Gastrocnemius medialis (tissue), 4 donors: ENCODE data around the gene CHTF18. TPM values are rescaled to one million over a fixed set of nuclear protein-coding genes. Genes with fewer than 3 reads are reported as not detected.
"Not testable (repeated sequence)": the region's sequence is repeated elsewhere in the genome, so short reads cannot be mapped to it uniquely, and the experiment has no call there.

Experiments used
- ATAC-seq, 2 donors: fragments of 150-250 bp; one replicate each; pipeline ENCODE4 v1.9.1; 2016
- DNase-seq, 2 donors: peaks; one replicate each; pipeline ENCODE4 v3.0.0-alpha.2; 2019
- H3K27ac ChIP-seq, 4 donors: fragments of 200-600 bp; sonication (generic); 1 replicate in 1 of 4; 2 replicates in 3 of 4; pipeline ENCODE4 v1.5.1; 2016 to 2018; ENCODE audit warnings: mild to moderate bottlenecking in 2 of 4, moderate library complexity in 1 of 4
- H3K27me3 ChIP-seq, 3 donors: fragments of 200-600 bp; sonication (generic) in 2 of 3; 1 replicate in 1 of 3; 2 replicates in 2 of 3; pipeline versions ENCODE4 v1.5.1 to v1.6.0; 2016 to 2019; ENCODE audit warnings: mild to moderate bottlenecking in 1 of 3, moderate library complexity in 1 of 3
- H3K36me3 ChIP-seq, 2 donors: fragments of 200-600 bp; sonication (generic) in 1 of 2; one replicate each; pipeline ENCODE4 v1.5.1; 2017 to 2018
- H3K4me1 ChIP-seq, 2 donors: fragments of 200-600 bp; sonication (generic) in 1 of 2; one replicate each; pipeline ENCODE4 v1.5.1; 2016 to 2017; ENCODE audit warnings: mild to moderate bottlenecking in 2 of 2
- H3K4me3 ChIP-seq, 4 donors: fragments of 200-600 bp; sonication (generic) in 3 of 4; 1 replicate in 1 of 4; 2 replicates in 3 of 4; pipeline ENCODE4 v1.5.1; 2016 to 2019; ENCODE audit warnings: mild to moderate bottlenecking in 2 of 4
- H3K9me3 ChIP-seq, 3 donors: fragments of 200-600 bp; sonication (generic) in 2 of 3; 1 replicate in 1 of 3; 2 replicates in 2 of 3; pipeline ENCODE4 v1.5.1; 2016 to 2019
- POLR2A ChIP-seq, 2 donors: fragments of 450-650 bp; IDR thresholded peaks; one replicate each; pipeline ENCODE4 v1.6.1; 2017; ENCODE audit warnings: antibody characterized with exemption in 2 of 2, mild to moderate bottlenecking in 2 of 2, moderate library complexity in 2 of 2
- in situ Hi-C, 4 donors: fragments of 200-750 bp; cut with MboI; loops; one replicate each; pipeline versions ENCODE4 v1.15.0 to v1.8.0; 2017; ENCODE audit warnings: low sequenced_read_pairs in 4 of 4
- intact Hi-C: fragments of 100-400 bp; cut with DNase I; formaldehyde crosslinking; loops from one replicate; pipeline ENCODE4 v1.15.1; 2023; ENCODE audit warnings: low total_unique reads
- total RNA-seq, 4 donors: library from RNA; depleted of rRNA; stranded (reverse); fragments of >200 nt; gene quantifications; one replicate each; pipeline versions ENCODE4 v1.1.0 to v1.2.3, GENCODE V29; 2016
- TF ChIP-seq, protein P1 (sequence below), 5 experiments: fragments of 450-650 bp in 3 of 5; fragments of 200-600 bp in 2 of 5; sonication (generic) in 2 of 5; IDR thresholded peaks in 4 of 5; conservative IDR thresholded peaks in 1 of 5; 1 replicate in 4 of 5; 2 replicates in 1 of 5; pipeline ENCODE4 v1.5.1; 2016 to 2019; ENCODE audit warnings: antibody characterized with exemption in 5 of 5, mild to moderate bottlenecking in 3 of 5, moderate library complexity in 3 of 5

The CHTF18 gene
- total RNA-seq, 4 donors from 2014 or later: 0.44 to 5.8 (median 3.1) TPM

DNA sequence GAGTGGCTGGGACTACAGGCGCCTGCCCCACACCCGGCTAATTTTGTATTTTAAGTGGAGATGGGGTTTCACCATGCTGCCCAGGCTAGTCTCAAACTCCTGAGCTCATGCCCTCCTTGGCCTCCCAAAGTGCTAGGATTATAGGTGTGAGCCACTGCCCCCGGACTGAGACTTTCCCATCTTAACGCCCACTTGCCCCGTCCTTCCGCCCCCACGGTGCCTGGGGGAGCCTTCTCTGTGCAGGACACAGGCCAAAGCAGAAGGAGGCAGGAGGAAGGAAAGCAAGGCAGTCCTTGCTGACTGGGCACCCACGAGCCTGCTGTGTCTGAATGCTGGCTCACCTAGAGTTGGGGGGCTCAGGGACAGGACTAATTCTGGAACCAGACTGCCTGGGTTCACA is 29.7 kb downstream of the CHTF18 start:
- Histone ChIP-seq H3K27me3 (peaks cover 48 to 63% (median 55%) of the 10 kb centered on the region in 3 donors), H3K4me3 (no peak overlapping the region)
- ATAC-seq: no peak

DNA sequence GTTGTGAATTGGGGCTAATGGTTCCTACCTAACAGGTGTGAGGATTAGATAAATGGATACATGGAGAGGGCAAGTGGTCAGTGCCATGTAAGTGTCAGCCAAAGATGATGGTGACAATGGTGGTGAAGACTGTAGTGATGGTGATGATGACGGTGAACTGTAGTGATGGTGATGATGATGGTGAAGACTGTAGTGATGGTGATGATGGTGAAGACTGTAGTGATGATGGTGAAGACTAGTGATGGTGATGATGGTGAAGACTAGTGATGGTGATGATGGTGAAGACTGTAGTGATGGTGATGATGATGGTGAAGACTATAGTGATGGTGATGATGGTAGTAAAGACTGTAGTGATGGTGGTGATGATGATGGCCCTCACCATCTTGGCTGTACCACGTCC is 30.2 kb downstream of the CHTF18 start:
- Histone ChIP-seq H3K27ac (no peak overlapping the region), H3K27me3 (peaks cover 48 to 62% (median 56%) of the 10 kb centered on the region in 3 donors)
- in situ Hi-C loops: loop anchor here in 1 of 4 donors (25.0 kb wide), 1 partner anchor 244 kb away; the partner anchor contains the start of gene SSTR5

More for the DNA sequence above, 29.7 kb downstream of the CHTF18 start:
- H3K4me1 ChIP-seq: no peaks in the 10 kb centered on the region
- H3K36me3 ChIP-seq: no peaks in the 10 kb centered on the region
- H3K27ac ChIP-seq: no peak overlapping the region
- no peaks in the 10 kb centered on the region for H3K9me3 ChIP-seq
- no peak for DNase-seq
- TF ChIP-seq, protein P1, sequence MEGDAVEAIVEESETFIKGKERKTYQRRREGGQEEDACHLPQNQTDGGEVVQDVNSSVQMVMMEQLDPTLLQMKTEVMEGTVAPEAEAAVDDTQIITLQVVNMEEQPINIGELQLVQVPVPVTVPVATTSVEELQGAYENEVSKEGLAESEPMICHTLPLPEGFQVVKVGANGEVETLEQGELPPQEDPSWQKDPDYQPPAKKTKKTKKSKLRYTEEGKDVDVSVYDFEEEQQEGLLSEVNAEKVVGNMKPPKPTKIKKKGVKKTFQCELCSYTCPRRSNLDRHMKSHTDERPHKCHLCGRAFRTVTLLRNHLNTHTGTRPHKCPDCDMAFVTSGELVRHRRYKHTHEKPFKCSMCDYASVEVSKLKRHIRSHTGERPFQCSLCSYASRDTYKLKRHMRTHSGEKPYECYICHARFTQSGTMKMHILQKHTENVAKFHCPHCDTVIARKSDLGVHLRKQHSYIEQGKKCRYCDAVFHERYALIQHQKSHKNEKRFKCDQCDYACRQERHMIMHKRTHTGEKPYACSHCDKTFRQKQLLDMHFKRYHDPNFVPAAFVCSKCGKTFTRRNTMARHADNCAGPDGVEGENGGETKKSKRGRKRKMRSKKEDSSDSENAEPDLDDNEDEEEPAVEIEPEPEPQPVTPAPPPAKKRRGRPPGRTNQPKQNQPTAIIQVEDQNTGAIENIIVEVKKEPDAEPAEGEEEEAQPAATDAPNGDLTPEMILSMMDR (IDR thresholded peaks at IDR 0.05 in 4 of 5, conservative IDR thresholded peaks at IDR 0.05 in 1 of 5): no peak
- no peak for TF ChIP-seq POLR2A (IDR thresholded peaks at IDR 0.05)
- intact Hi-C loops (no loop called here), in situ Hi-C loops (loop anchor here in 1 of 4 donors (25.0 kb wide), 1 partner anchor 244 kb away; the partner anchor contains the start of gene SSTR5)

DNA sequence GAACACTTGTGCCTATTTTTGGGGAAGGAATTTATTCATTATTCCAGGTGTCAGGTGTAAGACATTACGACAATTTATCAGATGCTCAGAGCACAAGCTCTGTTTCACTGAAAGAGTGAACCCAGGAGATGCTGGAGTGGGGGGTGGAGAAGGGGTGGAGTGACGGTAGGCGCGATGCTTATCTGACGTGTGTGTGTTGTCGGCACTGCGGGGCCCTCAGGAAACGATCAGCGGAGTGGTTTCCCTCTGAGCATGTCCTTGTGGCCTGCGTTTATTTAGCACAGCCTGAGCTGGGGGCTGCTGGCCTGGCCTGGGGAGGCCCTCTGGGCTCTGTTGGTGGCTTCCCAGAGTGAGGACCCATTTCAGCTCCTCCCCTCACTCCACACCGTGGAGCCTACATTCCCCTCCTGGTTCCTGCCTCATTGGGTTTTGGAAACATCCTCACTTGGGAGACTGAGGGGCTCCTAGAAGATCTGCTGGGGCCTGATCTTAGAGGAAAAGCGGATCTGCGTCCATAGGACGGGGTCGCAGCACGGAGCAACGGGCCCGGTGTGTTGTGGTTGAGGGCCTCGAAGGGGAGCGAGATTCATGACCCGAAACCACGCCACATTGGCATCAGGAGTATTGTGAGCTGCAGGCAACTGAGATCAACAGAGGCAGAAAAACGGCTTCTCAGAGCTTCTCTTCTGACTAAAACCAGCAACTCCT is 31.1 kb downstream of the CHTF18 start:
- Histone ChIP-seq H3K27ac (no peak overlapping the region), H3K4me3 (no peak overlapping the region)
- intact Hi-C loops: no loop called here

More for the DNA sequence above, 30.2 kb downstream of the CHTF18 start:
- no peaks in the 10 kb centered on the region for H3K4me1 ChIP-seq
- ATAC-seq: no peak
- intact Hi-C loops: no loop called here
- TF ChIP-seq POLR2A (IDR thresholded peaks at IDR 0.05): no peak
- TF ChIP-seq, protein P1 (IDR thresholded peaks at IDR 0.05 in 4 of 5, conservative IDR thresholded peaks at IDR 0.05 in 1 of 5): no peak
- H3K9me3 ChIP-seq: no peaks in the 10 kb centered on the region
- H3K36me3 ChIP-seq: no peaks in the 10 kb centered on the region
- DNase-seq: no peak
- H3K4me3 ChIP-seq: no peak overlapping the region

DNA sequence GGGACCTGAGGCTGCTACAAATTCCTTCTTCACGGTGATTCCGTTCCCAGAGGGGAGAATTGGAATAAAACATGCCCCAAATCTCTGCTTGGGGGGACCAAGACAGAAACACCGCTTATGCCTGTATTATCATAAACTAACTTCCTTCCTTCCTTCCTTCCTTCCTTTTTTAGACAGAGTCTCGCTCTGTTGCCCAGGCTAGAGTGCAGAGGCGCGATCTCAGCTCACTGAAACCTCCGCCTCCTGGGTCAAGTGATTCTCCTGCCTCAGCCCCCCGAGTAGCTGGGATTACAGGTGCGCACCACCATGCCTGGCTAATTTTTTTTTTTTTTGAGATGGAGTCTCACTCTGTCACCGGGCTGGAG is 31.6 kb downstream of the CHTF18 start:
- intact Hi-C loops: not testable (repeated sequence)
- peaks cover 44 to 62% (median 56%) of the 10 kb centered on the region in 3 donors for H3K27me3 ChIP-seq

More for the DNA sequence above, 31.1 kb downstream of the CHTF18 start:
- Histone ChIP-seq H3K4me1 (no peaks in the 10 kb centered on the region), H3K27me3 (peaks cover 44 to 62% (median 56%) of the 10 kb centered on the region in 3 donors), H3K36me3 (no peaks in the 10 kb centered on the region), H3K9me3 (no peaks in the 10 kb centered on the region)
- TF ChIP-seq, protein P1 (IDR thresholded peaks at IDR 0.05 in 4 of 5, conservative IDR thresholded peaks at IDR 0.05 in 1 of 5): no peak
- no peak for TF ChIP-seq POLR2A (IDR thresholded peaks at IDR 0.05)
- in situ Hi-C loops: loop anchor here in 1 of 4 donors (25.0 kb wide), 1 partner anchor 243 kb away; the partner anchor contains the start of gene SSTR5
- DNase-seq (no peak), ATAC-seq (no peak)

DNA sequence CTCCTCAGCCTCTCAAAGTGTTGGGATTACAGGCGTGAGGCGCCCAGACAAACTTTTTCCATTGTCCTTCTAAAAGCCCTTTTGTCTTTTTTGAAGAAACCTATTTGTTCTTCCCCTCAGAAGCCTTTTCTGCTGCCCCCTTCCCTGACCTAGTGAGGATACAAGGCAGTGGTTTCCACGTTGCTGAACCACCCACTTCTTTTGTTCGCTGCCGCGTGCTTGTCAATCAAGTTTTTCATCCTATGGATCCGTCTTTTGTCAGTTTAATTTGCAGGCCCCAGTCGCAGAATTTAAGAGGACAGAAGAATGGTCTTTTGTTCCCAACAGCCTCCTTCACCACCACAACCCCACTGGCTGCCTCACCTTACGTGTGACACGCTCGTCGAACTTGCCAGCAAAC is 32.3 kb downstream of the CHTF18 start:
- no peaks in the 10 kb centered on the region for H3K36me3 ChIP-seq
- DNase-seq (no peak), ATAC-seq (no peak)
- H3K27ac ChIP-seq: no peak overlapping the region
- no peaks in the 10 kb centered on the region for H3K9me3 ChIP-seq
- in situ Hi-C loops: loop anchor here in 1 of 4 donors (25.0 kb wide), 1 partner anchor 242 kb away; the partner anchor contains the start of gene SSTR5
- TF ChIP-seq, protein P1 (IDR thresholded peaks at IDR 0.05 in 4 of 5, conservative IDR thresholded peaks at IDR 0.05 in 1 of 5): no peak
- no peak for TF ChIP-seq POLR2A (IDR thresholded peaks at IDR 0.05)
- intact Hi-C loops: no loop called here
- H3K27me3 ChIP-seq: peaks cover 43 to 63% (median 57%) of the 10 kb centered on the region in 3 donors
- H3K4me3 ChIP-seq: no peak overlapping the region
- no peaks in the 10 kb centered on the region for H3K4me1 ChIP-seq

More for the DNA sequence above, 31.6 kb downstream of the CHTF18 start:
- not testable (repeated sequence) for H3K36me3 ChIP-seq, H3K9me3 ChIP-seq, DNase-seq, H3K27ac ChIP-seq, ATAC-seq, H3K4me1 ChIP-seq, H3K4me3 ChIP-seq
- in situ Hi-C loops: loop anchor here in 1 of 4 donors (25.0 kb wide), 1 partner anchor 242 kb away; the partner anchor contains the start of gene SSTR5
